H1 (cell line): ENCODE results near the gene SERPINB2. TPM values are rescaled to one million over a fixed set of nuclear protein-coding genes. Genes with fewer than 3 reads are reported as not detected.

Experiments
- BACH1 ChIP-seq: IDR thresholded peaks from 2 replicates; pipeline ENCODE4 v1.6.1; 2012; ENCODE audit warnings: low read length, improper control_type of control experiment
- HDAC2 ChIP-seq, 2 experiments: fragments of 300-600 bp in 1 of 2; sonication (generic) in 1 of 2; IDR thresholded peaks; 2 replicates each; pipeline ENCODE4 v1.6.1; 2011 to 2012; ENCODE audit warnings: low read depth in 2 of 2, low read length in 2 of 2, mild to moderate bottlenecking in 2 of 2, moderate library complexity in 2 of 2, borderline replicate concordance in 1 of 2, inconsistent platforms in 1 of 2
- MAFK ChIP-seq: IDR thresholded peaks from 2 replicates; pipeline ENCODE4 v1.6.1; 2012; ENCODE audit warnings: low read depth, mild to moderate bottlenecking, improper control_type of control experiment, low read length
- SIRT6 ChIP-seq: IDR thresholded peaks from one replicate; pipeline ENCODE4 v1.7.1; 2012; ENCODE audit warnings: low read length, inconsistent platforms
- SP1 ChIP-seq: IDR thresholded peaks from 2 replicates; pipeline ENCODE4 v1.6.1; 2011; ENCODE audit warnings: low read depth, low read length
- polyA plus RNA-seq, 7 experiments: library from polyadenylated mRNA; depleted of rRNA in 3 of 7; stranded (reverse) in 5 of 7; unstranded in 2 of 7; fragments of >200 nt in 5 of 7; fragments of 200-250 nt in 2 of 7; gene quantifications; 1 replicate in 5 of 7; 2 replicates in 1 of 7; 4 replicates in 1 of 7; pipeline versions ENCODE4 v1.2.1 to v1.2.3, GENCODE V29; 2011 to 2013; ENCODE audit warnings: missing spikeins in 2 of 7, mixed read lengths in 2 of 7
- total RNA-seq: library from RNA; stranded (reverse); fragmentation: NEBNext Ultra II Directional; extraction: Animal tissue kit (Norgen Biotek cat#: 25700); gene quantifications from 2 replicates; pipeline ENCODE4 v1.2.1, GENCODE V29; 2021

Gene SERPINB2
- total and polyA plus RNA-seq, 2 of the 8 experiments (the other 6 are each of a cell fraction or from before 2014, with no cell fraction given), result not detected

DNA sequence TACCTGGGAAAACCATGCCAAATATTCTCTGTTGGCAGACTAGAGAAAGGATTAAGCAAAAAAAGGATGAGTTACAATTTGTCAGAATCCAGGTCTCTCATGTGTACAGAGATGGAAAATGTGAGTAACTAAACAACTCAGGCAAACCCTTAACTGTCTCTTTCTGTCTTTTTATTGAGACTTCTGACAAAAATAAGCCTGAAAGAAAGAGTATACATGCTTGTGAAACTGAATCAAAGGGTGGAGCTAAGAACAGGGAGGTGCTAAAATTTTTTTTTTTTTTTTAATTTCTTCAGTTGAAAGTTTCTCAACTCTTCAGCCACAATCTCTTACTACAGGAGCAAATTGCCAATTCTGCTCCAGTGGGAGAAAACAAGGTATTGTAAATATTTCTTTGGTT lies 20.2 kb downstream of the SERPINB2 start, which contains the start of gene SERPINB10 (continued):
- TF ChIP-seq HDAC2 (IDR thresholded peaks at IDR 0.05; ENCODE audit: borderline replicate concordance in 1 of 2, low read depth in 2 of 2, low read length in 2 of 2) (no peak), BACH1 (no peak), MAFK (no peak), SP1 (no peak), SIRT6 (no peak)
